Naive thymus-derived CD8-positive, alpha-beta T cell (primary cell): ENCODE results near the gene ELFN2. TPM values are rescaled to one million over a fixed set of nuclear protein-coding genes. Genes with fewer than 3 reads are reported as not detected.
"Not testable (repeated sequence)": the region's sequence is repeated elsewhere in the genome, so short reads cannot be mapped to it uniquely, and the experiment has no call there.

Experiments used
- ATAC-seq, 2 donors: fragments of 150-1000 bp; cut with Tn5 transposase in 1 of 2; sonication (Bioruptor Pico), chemical (Tn5 transposase) in 1 of 2; 1 replicate in 1 of 2; 2 replicates in 1 of 2; pipeline ENCODE4 v1.10.0; 2021; ENCODE audit warnings: mild to moderate bottlenecking in 2 of 2, moderate library complexity in 2 of 2
- POLR2A ChIA-PET: fragments of 350-600 bp; sonication (Branson Sonifier 250); formaldehyde crosslinking; loops from one replicate; lab custom pipeline; 2021; ENCODE audit warnings: antibody characterized with exemption; lab: Charles Lee
- DNase-seq, 10 donors: peaks; one replicate each; pipeline versions ENCODE4 v3.0.0 to v3.0.0-alpha.2; 2020 to 2022
- H3K27ac Mint-ChIP-seq, 10 donors: one replicate each; pipeline ENCODE4 v1.8.0; 2020 to 2022; ENCODE audit warnings: mild to moderate bottlenecking in 10 of 10, mixed read lengths in 10 of 10, moderate library complexity in 4 of 10, inconsistent platforms in 1 of 10
- H3K27me3 Mint-ChIP-seq, 5 donors: one replicate each; pipeline ENCODE4 v1.8.0; 2021 to 2022; ENCODE audit warnings: mixed read lengths in 5 of 5
- H3K36me3 Mint-ChIP-seq, 3 donors: one replicate each; pipeline ENCODE4 v1.8.0; 2020 to 2022; ENCODE audit warnings: mixed read lengths in 3 of 3, mild to moderate bottlenecking in 2 of 3, inconsistent platforms in 1 of 3
- H3K4me1 Mint-ChIP-seq, 4 donors: one replicate each; pipeline ENCODE4 v1.8.0; 2021 to 2022; ENCODE audit warnings: mixed read lengths in 4 of 4
- H3K4me3 Mint-ChIP-seq, 10 donors: one replicate each; pipeline ENCODE4 v1.8.0; 2020 to 2022; ENCODE audit warnings: mild to moderate bottlenecking in 10 of 10, mixed read lengths in 10 of 10, moderate library complexity in 6 of 10, inconsistent platforms in 1 of 10
- H3K9me3 Mint-ChIP-seq, 9 donors: one replicate each; pipeline ENCODE4 v1.8.0; 2020 to 2022; ENCODE audit warnings: mixed read lengths in 9 of 9, mild to moderate bottlenecking in 3 of 9, inconsistent platforms in 1 of 9, moderate library complexity in 1 of 9
- polyA plus RNA-seq, 3 donors: library from polyadenylated mRNA; unstranded; fragments of 300-500 nt; fragmentation: Illumina TruSeq; gene quantifications; one replicate each; pipeline ENCODE4 v1.2.3, GENCODE V29; 2021
- total RNA-seq, 8 experiments: library from RNA in 2 of 8; stranded (reverse) in 2 of 8; gene quantifications; one replicate each; pipeline ENCODE4 v1.2.3 and lab custom pipeline; 2021 to 2026

ELFN2 gene
- total and polyA plus RNA-seq, 5 experiments from 2014 or later: 0.55 to 0.88 TPM; not detected in 3

DNA sequence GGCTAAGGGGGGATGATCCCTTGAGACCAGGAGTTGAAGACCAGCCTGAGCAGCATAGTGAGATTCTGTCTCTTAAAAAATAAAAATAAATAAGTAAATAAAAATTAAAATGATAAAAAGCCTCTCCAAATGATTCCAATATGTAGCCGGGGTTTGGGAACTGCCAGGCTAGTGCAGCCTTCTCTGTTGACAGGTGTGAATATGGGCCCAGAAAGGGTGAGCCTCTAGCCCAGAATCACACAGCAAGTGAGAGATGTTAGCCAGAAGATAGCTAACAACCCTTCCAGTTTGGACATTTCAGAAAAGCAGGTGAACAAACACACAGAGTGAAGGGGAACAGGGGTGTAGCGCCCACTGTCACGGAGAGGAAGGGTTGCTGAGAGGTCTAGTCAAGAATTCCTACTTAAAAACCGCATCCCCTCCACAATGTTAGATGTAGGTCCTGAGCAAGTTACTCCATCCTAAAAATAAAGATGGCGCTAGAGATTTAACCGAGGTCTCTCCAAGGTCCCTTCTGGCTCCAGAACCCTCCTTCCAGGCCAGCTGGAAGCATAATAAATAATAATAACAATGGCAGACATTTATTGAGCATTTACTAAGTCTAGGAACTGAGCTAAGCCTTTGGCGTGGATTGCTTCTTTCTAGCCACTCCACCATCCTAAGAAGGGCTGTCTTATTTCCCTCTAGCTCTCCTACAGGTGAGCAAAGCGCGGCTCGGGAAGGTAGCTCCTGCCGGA is 93.4 kb downstream of the ELFN2 start:
- peaks cover 19 to 69% (median 49%) of the 10 kb centered on the region in 5 donors for H3K27me3 Mint-ChIP-seq
- H3K36me3 Mint-ChIP-seq: no peaks in the 10 kb centered on the region
- no peak overlapping the region for H3K27ac Mint-ChIP-seq
- POLR2A ChIA-PET: interaction anchor here (0.7 to 1.1 kb wide), 3 partner anchors 20 to 185 kb away, joined by 3 to 4 read pairs (median 4); partner anchors contain the start of gene CYTH4
- DNase-seq (no peak), ATAC-seq (peak in 1 of 2 donors; percentile 14)
- peak overlapping the region in 8 of 10 donors; percentile 36 to 75 (median 52) for H3K4me3 Mint-ChIP-seq
- H3K4me1 Mint-ChIP-seq: peaks cover 7 to 16% (median 11%) of the 10 kb centered on the region in 4 donors
- no peaks in the 10 kb centered on the region for H3K9me3 Mint-ChIP-seq

DNA sequence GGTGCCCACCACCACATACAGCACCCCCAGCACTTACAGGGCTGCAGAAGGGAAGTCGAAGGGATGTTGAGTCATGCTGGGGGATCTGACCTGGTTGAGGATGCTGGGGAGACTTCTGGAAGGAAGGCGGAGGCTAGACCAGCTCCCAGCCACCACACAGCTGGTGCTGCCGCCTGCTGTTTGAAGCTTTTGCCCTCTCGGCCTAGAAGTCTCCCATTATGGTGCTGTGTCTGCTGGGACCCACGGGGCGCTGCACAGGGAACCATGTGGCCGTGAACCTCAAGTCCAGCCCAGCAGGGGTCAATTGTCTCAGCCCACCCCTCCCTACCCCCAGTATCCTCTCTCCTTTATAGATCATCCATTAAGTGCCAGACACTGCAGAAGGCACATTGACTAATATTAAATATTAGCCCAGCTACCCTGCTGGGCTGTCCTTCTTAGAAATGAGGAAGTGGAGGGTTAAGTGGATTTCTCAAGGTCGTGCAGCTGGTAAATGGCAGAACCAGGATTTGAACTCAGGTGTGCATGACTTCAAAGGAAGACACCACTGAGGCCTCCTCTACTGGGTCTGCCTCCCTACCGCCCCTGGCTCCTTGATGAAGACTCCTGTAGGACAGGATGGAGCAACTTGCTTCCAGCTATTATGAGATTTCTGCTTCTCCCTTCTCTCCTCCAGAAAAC is 95.3 kb downstream of the ELFN2 start:
- no peak overlapping the region for H3K4me3 Mint-ChIP-seq
- no peak for ATAC-seq
- peaks cover 22 to 88% (median 49%) of the 10 kb centered on the region in 5 donors for H3K27me3 Mint-ChIP-seq
- no peaks in the 10 kb centered on the region for H3K36me3 Mint-ChIP-seq
- H3K9me3 Mint-ChIP-seq: no peaks in the 10 kb centered on the region
- H3K27ac Mint-ChIP-seq: no peak overlapping the region
- POLR2A ChIA-PET: interaction anchor here (0.7 to 0.9 kb wide), 2 partner anchors 63 to 251 kb away, joined by 3 read pairs; no protein-coding TSS in a partner anchor
- DNase-seq: no peak
- H3K4me1 Mint-ChIP-seq: peaks cover 7 to 16% (median 11%) of the 10 kb centered on the region in 4 donors

DNA sequence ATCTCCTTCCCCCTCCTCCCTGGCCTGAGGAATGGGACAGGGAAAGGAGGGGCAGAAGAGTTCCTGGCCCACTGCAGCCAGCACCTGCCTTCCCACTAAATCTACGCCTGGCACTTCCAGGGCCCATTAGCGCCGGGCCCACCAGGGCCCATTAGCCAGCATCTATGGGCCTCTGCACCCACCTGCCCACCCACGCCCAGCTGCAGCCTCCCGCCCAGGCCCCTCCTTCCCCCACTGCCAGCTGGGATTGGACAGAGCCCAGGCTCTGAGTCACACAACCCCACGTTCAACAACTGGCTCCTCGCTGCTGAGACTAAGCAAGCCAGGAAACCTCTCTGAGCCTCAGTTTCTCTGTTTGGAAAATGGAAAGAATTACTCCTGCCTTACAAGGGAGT is 96.2 kb downstream of the ELFN2 start:
- Mint-ChIP-seq H3K4me1 (peaks cover 9 to 16% (median 12%) of the 10 kb centered on the region in 4 donors), H3K36me3 (peaks cover 0 to 3% (median 0%) of the 10 kb centered on the region in 3 donors), H3K27ac (no peak overlapping the region), H3K27me3 (peaks cover 25 to 93% (median 51%) of the 10 kb centered on the region in 5 donors), H3K9me3 (no peaks in the 10 kb centered on the region), H3K4me3 (no peak overlapping the region)
- POLR2A ChIA-PET: no interaction called here
- no peak for ATAC-seq
- no peak for DNase-seq

DNA sequence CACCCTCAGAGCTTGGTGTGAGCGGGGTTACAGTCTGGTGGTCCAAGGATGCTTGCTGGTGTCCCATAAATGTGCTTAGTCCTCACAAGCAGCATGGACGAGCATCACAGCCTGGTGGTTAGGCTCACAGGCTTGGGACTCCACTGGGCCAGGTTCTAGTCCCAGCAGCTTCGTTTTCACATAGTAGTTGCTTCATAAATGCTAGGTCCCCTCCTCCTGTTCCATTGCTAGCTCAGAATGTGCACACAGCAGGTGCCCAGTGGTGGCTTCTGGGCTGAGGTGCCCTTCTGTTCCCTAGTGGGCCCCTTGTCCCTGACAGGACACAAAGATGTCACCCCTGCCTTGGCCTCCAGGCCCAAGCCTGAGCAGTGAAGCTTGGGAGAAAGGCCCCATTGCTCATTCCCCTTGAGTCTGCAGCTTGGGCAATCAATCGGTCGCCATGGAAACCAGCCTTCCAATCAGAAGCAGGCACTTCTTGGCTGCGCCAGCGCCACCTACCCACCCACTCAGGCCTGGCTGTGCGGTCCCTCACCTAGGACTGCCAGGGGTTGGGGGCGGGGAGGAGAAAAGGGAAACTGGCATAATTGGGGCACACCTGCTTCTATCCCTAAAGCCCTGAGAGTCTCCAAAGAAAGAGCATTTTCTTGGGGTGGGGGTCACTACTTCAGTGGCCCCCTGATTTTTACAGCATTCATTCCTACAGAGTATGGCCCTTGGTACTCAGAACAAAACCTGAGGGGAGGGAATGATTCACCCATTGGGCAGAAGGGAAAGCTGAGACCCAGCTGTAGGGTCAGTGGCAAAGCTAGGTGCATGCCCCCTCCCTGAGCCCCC is 96.9 kb downstream of the ELFN2 start:
- ATAC-seq: no peak
- no peak for DNase-seq
- H3K27ac Mint-ChIP-seq: peak overlapping the region in 1 of 10 donors; percentile 58
- peaks cover 24 to 86% (median 47%) of the 10 kb centered on the region in 5 donors for H3K27me3 Mint-ChIP-seq
- H3K36me3 Mint-ChIP-seq: peaks cover 0 to 3% (median 0%) of the 10 kb centered on the region in 3 donors
- POLR2A ChIA-PET: no interaction called here
- H3K4me1 Mint-ChIP-seq: peaks cover 8 to 15% (median 11%) of the 10 kb centered on the region in 4 donors
- H3K9me3 Mint-ChIP-seq: no peaks in the 10 kb centered on the region
- no peak overlapping the region for H3K4me3 Mint-ChIP-seq

DNA sequence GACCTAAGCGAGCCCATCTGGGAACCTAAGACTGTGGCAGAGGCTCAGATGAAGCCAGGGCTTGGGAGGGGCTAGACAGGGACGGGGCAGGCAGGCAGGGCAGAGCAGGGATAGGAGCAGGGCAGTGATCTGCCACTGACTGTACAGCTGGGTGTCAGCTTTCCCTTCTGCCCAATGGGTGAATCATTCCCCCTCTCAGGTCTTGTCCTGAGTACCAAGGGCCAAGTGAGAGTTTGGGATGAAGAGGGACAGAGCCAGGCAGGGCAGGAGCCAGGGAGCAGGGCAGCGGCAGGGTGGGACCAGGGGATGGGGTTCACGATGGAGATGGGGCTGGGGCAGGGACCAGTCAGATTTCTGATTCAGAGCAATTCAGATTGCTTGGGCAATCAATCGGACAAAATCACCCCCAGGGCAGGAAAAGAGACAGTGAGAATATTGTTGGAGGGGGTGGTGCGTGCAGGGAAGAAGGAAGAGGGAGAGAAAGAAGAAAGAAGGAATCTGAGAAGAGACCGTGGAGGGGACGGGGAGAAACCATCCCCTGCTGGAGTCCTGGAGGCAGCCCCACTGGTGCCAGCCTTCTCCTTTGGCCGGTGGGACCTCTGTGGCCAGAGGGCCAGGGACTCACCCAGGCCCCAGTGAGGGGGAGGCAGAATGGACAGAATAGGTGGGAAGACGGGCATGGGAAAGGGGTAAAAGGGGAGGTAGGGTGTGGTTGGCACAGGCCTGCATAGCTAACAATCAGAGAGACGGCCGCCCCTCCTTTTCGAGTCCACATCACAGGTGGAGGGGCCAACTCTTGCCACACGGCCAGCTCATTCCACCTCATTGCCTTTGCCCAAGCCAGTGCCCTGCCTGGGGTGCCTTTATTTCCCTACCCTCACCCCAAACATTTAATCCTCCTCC is 97.8 kb downstream of the ELFN2 start:
- H3K27me3 Mint-ChIP-seq: peaks cover 21 to 79% (median 42%) of the 10 kb centered on the region in 5 donors
- POLR2A ChIA-PET: no interaction called here

DNA sequence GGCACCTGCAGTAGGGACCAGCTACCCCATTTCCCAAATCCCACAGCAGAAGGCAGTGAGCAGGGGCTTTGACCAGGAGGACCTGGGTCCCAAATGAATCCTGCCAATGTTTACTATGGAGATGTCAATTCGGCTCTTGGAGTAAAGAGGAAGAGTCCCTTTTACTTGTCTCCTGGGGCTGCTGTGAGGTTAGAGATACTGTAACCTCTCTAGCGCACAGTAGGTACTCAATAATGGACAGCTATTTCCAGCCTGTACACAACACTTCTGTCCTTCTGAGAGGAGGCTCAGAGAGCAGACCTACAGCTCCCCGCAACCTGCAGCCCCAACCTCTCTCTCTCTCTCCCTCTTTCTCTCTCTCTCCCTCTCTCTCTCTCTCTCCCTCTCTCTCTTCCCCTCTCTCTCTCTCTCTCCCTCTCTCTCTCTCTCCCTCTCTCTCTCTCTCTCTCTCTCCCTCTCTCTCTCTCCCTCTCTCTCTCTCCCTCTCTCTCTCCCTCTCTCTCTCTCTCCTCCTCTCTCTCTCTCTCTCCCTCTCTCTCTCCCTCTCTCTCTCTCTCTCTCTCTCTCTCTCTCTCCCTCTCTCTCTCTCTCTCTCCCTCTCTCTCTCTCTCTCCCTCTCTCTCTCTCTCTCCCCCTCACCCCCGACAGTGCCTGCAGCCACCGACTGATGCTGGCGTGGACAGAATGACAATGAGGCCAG is 98.6 kb downstream of the ELFN2 start:
- H3K36me3 Mint-ChIP-seq, ATAC-seq, H3K4me1 Mint-ChIP-seq, DNase-seq, H3K9me3 Mint-ChIP-seq, H3K4me3 Mint-ChIP-seq, POLR2A ChIA-PET: not testable (repeated sequence)
- peak overlapping the region in 2 of 10 donors; percentile 27 to 78 for H3K27ac Mint-ChIP-seq
- peaks cover 16 to 76% (median 40%) of the 10 kb centered on the region in 5 donors for H3K27me3 Mint-ChIP-seq

More for the DNA sequence above, 97.8 kb downstream of the ELFN2 start:
- DNase-seq: no peak
- Mint-ChIP-seq H3K27ac (peak overlapping the region in 1 of 10 donors; percentile 78), H3K36me3 (peaks cover 0 to 3% (median 0%) of the 10 kb centered on the region in 3 donors), H3K9me3 (no peaks in the 10 kb centered on the region), H3K4me3 (no peak overlapping the region), H3K4me1 (peaks cover 5 to 13% (median 6%) of the 10 kb centered on the region in 4 donors)
- ATAC-seq: no peak

DNA sequence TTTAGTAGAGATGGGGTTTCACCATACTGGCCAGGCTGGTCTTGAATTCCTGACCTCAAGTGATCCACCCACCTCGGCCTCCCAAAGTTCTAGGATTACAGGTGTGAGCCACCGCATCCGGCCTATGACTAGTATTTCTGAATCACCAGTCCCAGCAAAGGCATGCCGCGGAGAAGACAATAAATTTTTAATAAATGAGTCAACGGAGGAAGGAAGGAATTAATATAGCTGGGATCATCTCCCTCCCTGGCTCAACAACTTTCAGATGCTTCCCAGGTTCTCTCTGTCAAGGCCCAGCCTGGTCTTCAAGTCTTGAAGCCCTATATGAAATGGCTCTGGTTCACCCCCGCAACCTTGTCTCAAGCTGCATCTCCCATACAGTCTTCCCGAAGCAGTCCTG is 99.3 kb downstream of the ELFN2 start:
- POLR2A ChIA-PET: no interaction called here
- H3K36me3 Mint-ChIP-seq: peaks cover 0 to 3% (median 0%) of the 10 kb centered on the region in 3 donors
- H3K27me3 Mint-ChIP-seq: peaks cover 17 to 75% (median 39%) of the 10 kb centered on the region in 5 donors
- ATAC-seq: no peak
- no peak overlapping the region for H3K27ac Mint-ChIP-seq
- H3K4me3 Mint-ChIP-seq: no peak overlapping the region
- peaks cover 0 to 8% (median 3%) of the 10 kb centered on the region in 4 donors for H3K4me1 Mint-ChIP-seq
- DNase-seq: no peak
- H3K9me3 Mint-ChIP-seq: no peaks in the 10 kb centered on the region

DNA sequence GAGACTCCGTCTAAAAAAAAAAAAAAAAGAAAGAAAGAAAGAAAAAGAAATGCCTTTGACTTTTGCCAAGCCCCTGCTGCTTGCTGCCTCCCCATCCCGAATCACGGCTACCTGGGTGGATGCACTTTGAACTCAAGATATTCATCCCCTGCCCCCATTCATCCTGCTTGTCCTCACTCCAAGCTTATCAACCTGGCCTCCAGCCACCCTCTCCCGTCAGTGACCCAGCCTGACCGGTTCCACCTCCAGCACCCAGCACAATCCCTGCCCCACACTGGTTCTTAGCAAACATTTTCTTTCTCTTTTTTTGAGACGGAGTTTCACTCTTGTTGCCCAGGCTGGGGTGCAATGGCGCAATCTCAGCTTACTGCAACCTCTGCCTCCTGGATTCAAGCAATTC is 100.6 kb downstream of the ELFN2 start:
- Mint-ChIP-seq H3K4me3 (peak overlapping the region in 4 of 10 donors; percentile 31 to 66 (median 39)), H3K27ac (peak overlapping the region in 1 of 10 donors; percentile 73), H3K27me3 (peaks cover 10 to 62% (median 27%) of the 10 kb centered on the region in 5 donors), H3K4me1 (peaks cover 0 to 8% (median 3%) of the 10 kb centered on the region in 4 donors), H3K36me3 (peaks cover 0 to 3% (median 0%) of the 10 kb centered on the region in 3 donors), H3K9me3 (no peaks in the 10 kb centered on the region)
- no peak for DNase-seq
- POLR2A ChIA-PET: interaction anchor here (0.7 kb wide), 1 partner anchor 53 kb away, joined by 5 read pairs; no protein-coding TSS in a partner anchor
- ATAC-seq: no peak

DNA sequence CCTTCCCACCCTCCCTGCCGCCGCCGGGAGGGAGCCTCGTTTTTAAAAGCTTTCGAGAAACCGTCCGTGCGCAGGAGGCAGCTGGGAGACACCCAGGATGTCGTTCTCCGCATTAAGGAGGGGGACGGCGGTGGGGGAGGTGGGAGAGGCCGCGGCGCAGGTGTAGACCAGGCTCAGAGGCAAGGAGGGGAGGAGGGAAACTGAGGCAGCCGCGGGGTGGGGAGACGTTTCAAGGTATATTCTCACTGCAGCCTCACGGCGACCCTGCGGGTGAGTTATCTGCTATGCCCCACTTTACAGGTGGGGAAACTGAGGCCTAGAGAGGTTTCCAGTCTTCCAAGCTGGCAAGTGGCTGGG is 102.3 kb downstream of the ELFN2 start:
- no peak overlapping the region for H3K27ac Mint-ChIP-seq
- POLR2A ChIA-PET: interaction anchor here (0.6 to 2.1 kb wide), 2 partner anchors 10 to 97 kb away, joined by 3 to 8 read pairs; no protein-coding TSS in a partner anchor
- ATAC-seq (peak; percentile 44 to 47), DNase-seq (no peak)
- no peak overlapping the region for H3K4me3 Mint-ChIP-seq
- H3K4me1 Mint-ChIP-seq: peaks cover 0 to 8% (median 4%) of the 10 kb centered on the region in 4 donors
- no peaks in the 10 kb centered on the region for H3K9me3 Mint-ChIP-seq
- H3K36me3 Mint-ChIP-seq: peaks cover 0 to 3% (median 0%) of the 10 kb centered on the region in 3 donors
- peaks cover 10 to 46% (median 24%) of the 10 kb centered on the region in 5 donors for H3K27me3 Mint-ChIP-seq

DNA sequence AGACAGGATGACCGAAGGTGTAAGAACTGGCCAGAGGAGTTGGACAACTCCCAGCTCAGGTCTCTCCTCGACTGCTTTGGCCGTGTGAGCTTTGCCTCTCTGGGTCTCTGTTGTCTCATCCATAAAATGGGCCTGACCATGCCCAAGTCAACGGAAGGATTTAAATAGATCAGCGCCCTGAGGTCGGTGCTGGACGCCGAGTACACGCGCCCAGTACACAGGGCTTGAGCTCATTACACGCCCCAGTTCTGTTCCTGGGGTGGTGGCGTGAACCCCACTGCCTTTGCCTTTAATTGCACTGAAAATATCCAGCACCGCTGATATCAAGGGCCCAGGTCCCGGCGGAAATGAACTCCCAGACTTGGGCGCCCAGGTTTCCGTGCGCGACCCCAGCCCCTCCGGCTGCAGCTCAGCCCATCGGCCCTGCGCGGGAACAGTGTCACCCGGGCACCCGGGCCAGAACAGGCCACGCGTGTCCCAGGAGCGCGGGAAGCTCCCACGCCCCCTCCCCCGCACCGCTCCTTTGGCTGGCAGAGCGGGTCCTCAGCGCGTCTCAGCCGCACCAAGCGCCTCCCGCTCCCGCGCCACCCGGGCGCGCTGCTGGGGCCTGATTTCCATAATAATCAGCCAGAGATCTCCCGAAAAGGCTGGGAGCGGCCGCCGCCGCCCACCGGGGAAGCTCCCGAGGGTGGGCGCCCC is 102.8 kb downstream of the ELFN2 start:
- H3K9me3 Mint-ChIP-seq: no peaks in the 10 kb centered on the region
- H3K4me1 Mint-ChIP-seq: peaks cover 0 to 8% (median 4%) of the 10 kb centered on the region in 4 donors
- ATAC-seq (peak in 1 of 2 donors; percentile 23), DNase-seq (no peak)
- peaks cover 0 to 3% (median 0%) of the 10 kb centered on the region in 3 donors for H3K36me3 Mint-ChIP-seq
- H3K4me3 Mint-ChIP-seq: peak overlapping the region in 3 of 10 donors; percentile 20 to 41 (median 39)
- H3K27me3 Mint-ChIP-seq: peaks cover 10 to 44% (median 24%) of the 10 kb centered on the region in 5 donors
- no peak overlapping the region for H3K27ac Mint-ChIP-seq
- POLR2A ChIA-PET: interaction anchor here (0.6 to 2.1 kb wide), 2 partner anchors 9 to 98 kb away, joined by 3 to 8 read pairs; no protein-coding TSS in a partner anchor
